A549 (cell line): ENCODE data around the gene PTPRN2. TPM values are rescaled to one million over a fixed set of nuclear protein-coding genes. Genes with fewer than 3 reads are reported as not detected.

Experiments used
- ATAC-seq, 2 experiments: fragments of 200-7000 bp in 1 of 2; fragments of >200 bp in 1 of 2; cut with Nextera tagmentation in 1 of 2; cut with Tn5 transposase in 1 of 2; 3 replicates each; pipeline versions ENCODE4 v1.8.0 to v1.9.1; 2018 to 2020; ENCODE audit warnings: mild to moderate bottlenecking in 1 of 2, moderate library complexity in 1 of 2
- CTCF ChIA-PET: fragments of 300-600 bp; sonication (Branson Sonifier 250); formaldehyde crosslinking; extraction: SDS; loops from one replicate; lab custom pipeline; 2021; ENCODE audit warnings: antibody characterized with exemption, inconsistent platforms; lab: Yijun Ruan, JAX
- POLR2A ChIA-PET: fragments of 350-600 bp; formaldehyde crosslinking; extraction: SDS; loops from one replicate; lab custom pipeline; 2021; ENCODE audit warnings: antibody characterized with exemption, inconsistent platforms; lab: Yijun Ruan, JAX
- DNase-seq, 2 experiments: peaks; one replicate each; pipeline versions ENCODE4 v3.0.0 to v3.0.0-alpha.2; 2011 to 2016; ENCODE audit warnings: low read depth in 1 of 2, low spot score in 1 of 2
- FAIRE-seq: peaks from 2 replicates; lab custom pipeline; 2011; peaks lifted over from hg19 to GRCh38; lab: Jason Lieb, UNC
- H3K27ac ChIP-seq, 2 experiments: fragments of >200 bp; sonication (Bioruptor Twin); formaldehyde crosslinking; 3 replicates each; pipeline ENCODE4 v1.5.1; 2016 to 2017
- H3K4me1 ChIP-seq: fragments of >200 bp; sonication (Bioruptor Twin); formaldehyde crosslinking; 3 replicates; pipeline ENCODE4 v1.6.1; 2016
- H3K4me2 ChIP-seq: fragments of >200 bp; sonication (Bioruptor Twin); formaldehyde crosslinking; 3 replicates; pipeline ENCODE4 v1.6.1; 2016
- H3K4me3 ChIP-seq: fragments of >200 bp; sonication (Bioruptor Twin); formaldehyde crosslinking; 3 replicates; pipeline ENCODE4 v1.5.1; 2016
- H3K9me3 ChIP-seq: fragments of >200 bp; sonication (Bioruptor Twin); formaldehyde crosslinking; 3 replicates; pipeline ENCODE4 v1.6.1; 2016
- CHD4 ChIP-seq: fragments of 200-600 bp; sonication (generic); IDR thresholded peaks from 2 replicates; pipeline ENCODE4 v1.6.1; 2016; ENCODE audit warnings: antibody characterized with exemption, mild to moderate bottlenecking, borderline replicate concordance
- EHMT2 ChIP-seq: fragments of 200-600 bp; sonication (generic); IDR thresholded peaks from 2 replicates; pipeline ENCODE4 v1.6.1; 2016; ENCODE audit warnings: antibody characterized with exemption, low read depth, mild to moderate bottlenecking, moderate library complexity
- ESRRA ChIP-seq: fragments of 150-350 bp; IDR thresholded peaks from 2 replicates; pipeline ENCODE4 v1.6.1; 2014; ENCODE audit warnings: mild to moderate bottlenecking, low read length, borderline replicate concordance
- HDAC2 ChIP-seq: fragments of 200-600 bp; sonication (generic); IDR thresholded peaks from 2 replicates; pipeline ENCODE4 v1.6.1; 2016
- MYC ChIP-seq: IDR thresholded peaks from 2 replicates; pipeline ENCODE4 v1.6.1; 2012; ENCODE audit warnings: mild to moderate bottlenecking, inconsistent platforms, low read length, improper control_type of control experiment, borderline replicate concordance
- RCOR1 ChIP-seq: fragments of 150-350 bp; IDR thresholded peaks from 2 replicates; pipeline ENCODE4 v1.6.1; 2014; ENCODE audit warnings: antibody characterized with exemption, low read length, low read depth
- RFX5 ChIP-seq: fragments of 450-650 bp; IDR thresholded peaks from 2 replicates; pipeline ENCODE4 v1.7.1; 2014; ENCODE audit warnings: antibody characterized with exemption, mild to moderate bottlenecking, moderate library complexity
- ZSCAN20 ChIP-seq: fragments of 250-450 bp; sonication (Bioruptor Pico); IDR thresholded peaks from 2 replicates; pipeline ENCODE4 v1.8.0; 2022; ENCODE audit warnings: mild to moderate bottlenecking, moderate library complexity
- WGBS: methylation state at CpG from one replicate; pipeline ENCODE4 v1.1.6; 2017; ENCODE audit errors: missing lambda C conversion rate; 5-methylcytosine and 5-hydroxymethylcytosine counted together
- polyA plus RNA-seq, 4 experiments: library from polyadenylated mRNA; depleted of rRNA in 3 of 4; stranded (reverse); fragments of >200 nt; fragmentation: RNase III in 1 of 4; extraction: RNeasy Plus Mini Kit Qiagen cat#74134 plus additional on column Dnase treatment in 1 of 4; gene quantifications; 2 replicates in 3 of 4; 3 replicates in 1 of 4; pipeline ENCODE4 v1.2.3, GENCODE V29; 2011 to 2017
- TF ChIP-seq, protein P1 (sequence below): fragments of >200 bp; sonication (Bioruptor Twin); formaldehyde crosslinking; IDR thresholded peaks from 2 replicates; pipeline ENCODE4 v1.6.1; 2016
- TF ChIP-seq, protein P2 (sequence below): IDR thresholded peaks from 2 replicates; pipeline ENCODE4 v1.6.1; 2012; ENCODE audit warnings: low read depth, borderline replicate concordance
- TF ChIP-seq, protein P3 (sequence below): fragments of 200-600 bp; sonication (generic); IDR thresholded peaks from 2 replicates; pipeline ENCODE4 v1.6.1; 2016; ENCODE audit warnings: antibody characterized with exemption, mild to moderate bottlenecking, moderate library complexity

Gene PTPRN2
- polyA plus RNA-seq, 2 of the 4 experiments (the other 2 are of a cell fraction) = 0.41 to 1.2 TPM

DNA sequence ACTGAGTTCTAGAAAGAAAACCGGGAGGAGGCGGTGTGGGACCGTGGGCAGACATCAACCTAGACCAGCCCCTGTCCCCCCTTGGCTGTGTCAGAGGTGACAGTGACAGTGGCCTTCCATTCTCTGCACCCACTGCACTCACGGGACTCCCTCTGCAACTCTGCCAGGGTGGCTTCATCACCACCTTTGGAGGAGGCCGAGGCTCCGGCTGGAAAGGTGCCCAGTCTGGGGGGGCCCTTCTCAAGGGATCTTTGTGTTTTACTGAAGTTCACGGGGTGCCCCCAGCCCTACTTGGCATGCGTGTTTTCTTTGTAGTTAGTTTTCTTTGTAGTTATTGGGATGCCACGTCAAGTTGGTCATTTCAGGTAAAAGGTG lies 833.2 kb downstream of the PTPRN2 start:
- no peak for FAIRE-seq
- H3K4me1 ChIP-seq = no peaks in the 10 kb centered on the region
- H3K27ac ChIP-seq = no peak overlapping the region
- ChIA-PET CTCF (no interaction called here), POLR2A (no interaction called here)
- no peak for DNase-seq
- no peak overlapping the region for H3K4me2 ChIP-seq
- no peak for ATAC-seq
- no peaks in the 10 kb centered on the region for H3K9me3 ChIP-seq
- 55% methylated on average over 9 of the region's 9 CpGs for WGBS
- no peak overlapping the region for H3K4me3 ChIP-seq
- no peak for TF ChIP-seq HDAC2

DNA sequence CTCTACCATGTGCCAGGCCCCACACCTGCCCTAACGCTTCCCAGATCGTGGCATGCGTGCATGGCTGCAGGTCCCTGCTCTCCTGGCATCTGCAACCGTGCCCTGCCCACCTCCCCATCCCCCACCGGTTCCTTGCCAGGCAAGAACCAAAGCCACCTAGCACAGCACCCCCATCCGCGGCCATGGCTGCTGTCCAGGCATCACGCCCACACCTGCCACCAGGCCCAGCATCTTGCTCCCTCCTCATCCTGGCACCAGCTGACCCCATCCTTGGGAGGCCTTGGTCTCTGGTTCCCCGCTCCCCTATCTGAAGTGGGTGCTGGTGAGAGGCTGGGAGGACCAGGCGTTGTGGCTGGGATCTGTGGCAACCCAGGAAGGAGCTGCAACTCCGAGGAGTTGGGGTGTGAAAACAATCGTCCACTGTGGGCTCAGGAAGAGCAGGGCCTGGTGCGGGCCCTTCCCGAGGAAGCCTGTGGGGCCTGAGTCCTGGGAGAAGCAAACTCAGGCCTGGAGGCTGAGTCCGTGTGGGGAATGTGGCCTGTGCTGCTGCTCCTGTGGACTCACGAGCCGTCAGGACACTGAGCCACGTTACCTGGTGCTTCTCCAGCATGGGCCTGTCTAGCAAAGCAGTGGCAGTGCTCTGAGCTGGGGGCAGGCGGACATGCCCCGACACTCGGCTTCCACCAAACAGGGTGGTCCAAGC lies 833.8 kb downstream of the PTPRN2 start:
- DNase-seq (no peak), FAIRE-seq (no peak), ATAC-seq (no peak)
- no peak overlapping the region for H3K4me2 ChIP-seq
- no peaks in the 10 kb centered on the region for H3K9me3 ChIP-seq
- H3K4me1 ChIP-seq = no peaks in the 10 kb centered on the region
- H3K4me3 ChIP-seq = no peak overlapping the region
- 60% methylated on average over 13 of the region's 21 CpGs for WGBS
- H3K27ac ChIP-seq = no peak overlapping the region
- ChIA-PET CTCF (interaction anchor here (0.6 kb wide), 1 partner anchor 718 kb away, joined by 3 read pairs; no protein-coding TSS in a partner anchor), POLR2A (no interaction called here)
- no peak for TF ChIP-seq EHMT2

DNA sequence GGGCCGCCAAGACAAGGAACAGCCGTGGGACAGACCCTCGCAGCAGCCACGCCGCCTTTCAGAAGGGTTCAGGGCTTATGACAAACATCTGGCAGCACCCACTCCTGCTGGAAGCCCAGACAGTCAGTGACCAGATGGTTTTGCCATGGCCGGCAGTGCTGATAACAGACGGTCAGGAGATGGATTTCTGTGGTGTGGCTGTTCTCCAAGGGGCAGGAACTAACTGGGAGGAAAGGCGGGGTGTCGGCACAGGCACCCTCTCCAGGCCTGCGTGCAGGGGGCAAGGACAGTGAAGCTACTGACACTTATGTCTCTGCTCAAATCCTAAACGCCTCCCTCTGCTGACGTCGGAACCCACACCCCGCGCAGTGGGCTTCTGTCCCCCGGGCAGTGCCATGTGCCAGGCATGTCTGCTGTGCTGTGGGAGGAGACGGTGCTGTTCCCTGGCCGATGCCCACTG lies 834.8 kb downstream of the PTPRN2 start:
- ATAC-seq = no peak; a peak in 1 of 6 replicates
- ChIA-PET CTCF (no interaction called here), POLR2A (no interaction called here)
- WGBS = 67% methylated on average over 14 of the region's 18 CpGs
- Histone ChIP-seq H3K4me2 (no peak overlapping the region), H3K27ac (no peak overlapping the region), H3K4me3 (no peak overlapping the region), H3K4me1 (no peaks in the 10 kb centered on the region), H3K9me3 (no peaks in the 10 kb centered on the region)
- no peak for FAIRE-seq
- TF ChIP-seq RCOR1 (no peak), ZSCAN20 (no peak), RFX5 (no peak)
- TF ChIP-seq, protein P1, sequence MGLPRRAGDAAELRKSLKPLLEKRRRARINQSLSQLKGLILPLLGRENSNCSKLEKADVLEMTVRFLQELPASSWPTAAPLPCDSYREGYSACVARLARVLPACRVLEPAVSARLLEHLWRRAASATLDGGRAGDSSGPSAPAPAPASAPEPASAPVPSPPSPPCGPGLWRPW = no peak
- TF ChIP-seq, protein P2, sequence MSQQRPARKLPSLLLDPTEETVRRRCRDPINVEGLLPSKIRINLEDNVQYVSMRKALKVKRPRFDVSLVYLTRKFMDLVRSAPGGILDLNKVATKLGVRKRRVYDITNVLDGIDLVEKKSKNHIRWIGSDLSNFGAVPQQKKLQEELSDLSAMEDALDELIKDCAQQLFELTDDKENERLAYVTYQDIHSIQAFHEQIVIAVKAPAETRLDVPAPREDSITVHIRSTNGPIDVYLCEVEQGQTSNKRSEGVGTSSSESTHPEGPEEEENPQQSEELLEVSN = no peak
- no peak for DNase-seq

DNA sequence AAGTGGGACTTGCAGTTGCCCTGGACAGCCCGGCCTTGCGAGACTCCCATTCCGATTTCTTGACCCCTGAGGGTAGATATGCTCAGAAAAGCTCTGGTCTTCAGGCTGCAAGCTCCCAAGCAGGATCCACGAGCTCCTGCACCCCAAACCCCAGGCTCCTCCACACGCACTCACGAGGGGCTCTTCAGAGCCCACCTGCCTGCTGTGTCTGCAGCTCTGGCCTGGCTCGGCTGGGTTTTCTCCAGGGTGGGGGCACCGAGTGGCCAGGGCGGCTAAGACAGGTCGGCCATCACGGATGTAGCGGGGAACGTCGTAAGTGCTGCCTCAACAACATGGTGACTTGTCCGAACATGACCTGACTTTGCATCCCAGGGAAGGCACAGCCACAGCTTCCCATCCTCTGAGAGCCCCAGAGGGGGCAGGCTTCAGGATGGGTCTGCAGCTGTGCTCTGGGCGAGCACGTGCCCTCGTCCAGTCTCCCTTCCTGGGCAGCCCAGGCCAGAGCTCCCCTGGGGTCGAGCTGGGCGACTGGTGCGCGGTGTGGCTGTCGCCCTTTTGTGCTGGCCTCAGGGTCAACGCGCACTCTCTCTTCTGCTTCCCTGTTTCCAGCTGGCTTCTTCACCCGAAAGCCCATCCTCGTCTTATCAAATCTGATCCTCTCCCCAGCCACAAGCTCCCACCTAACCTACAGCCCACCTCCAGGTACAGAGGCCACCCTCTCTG lies 835.5 kb downstream of the PTPRN2 start:
- H3K4me3 ChIP-seq = no peak overlapping the region
- TF ChIP-seq CHD4 = no peak
- no peak for TF ChIP-seq ESRRA
- 66% methylated on average over 27 of the region's 27 CpGs for WGBS

DNA sequence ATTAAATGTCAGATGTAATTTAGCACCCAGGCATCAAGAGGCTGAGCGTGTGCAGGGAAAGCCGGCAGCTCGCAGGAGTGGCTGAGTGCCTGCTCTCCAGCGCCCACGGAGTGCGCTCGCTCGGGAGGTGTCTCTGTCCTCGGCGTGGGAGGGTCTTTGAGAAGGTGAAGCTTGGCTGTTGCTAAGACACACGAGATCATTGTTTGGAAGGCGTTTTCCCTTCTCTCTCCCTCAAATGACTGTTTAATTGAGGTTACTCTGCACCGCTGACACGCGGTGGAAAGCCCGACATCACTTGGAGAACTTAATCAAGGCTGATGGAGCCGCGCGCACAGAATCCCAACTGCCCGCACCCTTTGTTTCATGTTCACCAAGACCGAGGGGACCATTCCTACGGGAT lies 836.2 kb downstream of the PTPRN2 start:
- 76% methylated on average over 22 of the region's 22 CpGs for WGBS
- no peak overlapping the region for H3K4me2 ChIP-seq
- CTCF ChIA-PET = no interaction called here
- no peak overlapping the region for H3K27ac ChIP-seq
- no peak for FAIRE-seq
- no peak for ATAC-seq
- POLR2A ChIA-PET = no interaction called here
- H3K4me1 ChIP-seq = no peaks in the 10 kb centered on the region
- no peak for DNase-seq
- H3K4me3 ChIP-seq = no peak overlapping the region
- H3K9me3 ChIP-seq = no peaks in the 10 kb centered on the region
- TF ChIP-seq ESRRA = no peak
- no peak for TF ChIP-seq MYC
- TF ChIP-seq, protein P3, sequence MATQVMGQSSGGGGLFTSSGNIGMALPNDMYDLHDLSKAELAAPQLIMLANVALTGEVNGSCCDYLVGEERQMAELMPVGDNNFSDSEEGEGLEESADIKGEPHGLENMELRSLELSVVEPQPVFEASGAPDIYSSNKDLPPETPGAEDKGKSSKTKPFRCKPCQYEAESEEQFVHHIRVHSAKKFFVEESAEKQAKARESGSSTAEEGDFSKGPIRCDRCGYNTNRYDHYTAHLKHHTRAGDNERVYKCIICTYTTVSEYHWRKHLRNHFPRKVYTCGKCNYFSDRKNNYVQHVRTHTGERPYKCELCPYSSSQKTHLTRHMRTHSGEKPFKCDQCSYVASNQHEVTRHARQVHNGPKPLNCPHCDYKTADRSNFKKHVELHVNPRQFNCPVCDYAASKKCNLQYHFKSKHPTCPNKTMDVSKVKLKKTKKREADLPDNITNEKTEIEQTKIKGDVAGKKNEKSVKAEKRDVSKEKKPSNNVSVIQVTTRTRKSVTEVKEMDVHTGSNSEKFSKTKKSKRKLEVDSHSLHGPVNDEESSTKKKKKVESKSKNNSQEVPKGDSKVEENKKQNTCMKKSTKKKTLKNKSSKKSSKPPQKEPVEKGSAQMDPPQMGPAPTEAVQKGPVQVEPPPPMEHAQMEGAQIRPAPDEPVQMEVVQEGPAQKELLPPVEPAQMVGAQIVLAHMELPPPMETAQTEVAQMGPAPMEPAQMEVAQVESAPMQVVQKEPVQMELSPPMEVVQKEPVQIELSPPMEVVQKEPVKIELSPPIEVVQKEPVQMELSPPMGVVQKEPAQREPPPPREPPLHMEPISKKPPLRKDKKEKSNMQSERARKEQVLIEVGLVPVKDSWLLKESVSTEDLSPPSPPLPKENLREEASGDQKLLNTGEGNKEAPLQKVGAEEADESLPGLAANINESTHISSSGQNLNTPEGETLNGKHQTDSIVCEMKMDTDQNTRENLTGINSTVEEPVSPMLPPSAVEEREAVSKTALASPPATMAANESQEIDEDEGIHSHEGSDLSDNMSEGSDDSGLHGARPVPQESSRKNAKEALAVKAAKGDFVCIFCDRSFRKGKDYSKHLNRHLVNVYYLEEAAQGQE = no peak
- no peak for TF ChIP-seq CHD4
- TF ChIP-seq, all 56 proteins: peak for 0

More for the DNA sequence above, 835.5 kb downstream of the PTPRN2 start:
- FAIRE-seq = no peak
- POLR2A ChIA-PET = no interaction called here
- CTCF ChIA-PET = no interaction called here
- Histone ChIP-seq H3K4me2 (no peak overlapping the region), H3K9me3 (no peaks in the 10 kb centered on the region), H3K27ac (no peak overlapping the region), H3K4me1 (no peaks in the 10 kb centered on the region)
- ATAC-seq = no peak; a peak in 1 of 6 replicates
- no peak for DNase-seq
